DMS 273 (cell line): ENCODE data around the gene RNF141.

Source experiments
- DNase-seq: peaks from one replicate; lab custom pipeline; 2025; ENCODE audit not compliant: unreplicated experiment; lab: John Stamatoyannopoulos, UW

RNF141 gene

GRCh38 chr11:10499874-10500601 is 40.9 kb downstream of the RNF141 start:
- no peak for DNase-seq

GRCh38 chr11:10499452-10499851 is 41.5 kb downstream of the RNF141 start:
- DNase-seq: no peak

- no peak for DNase-seq
These were observed 42.3 kb downstream of the RNF141 start for GRCh38 chr11:10498426-10499250.

GRCh38 chr11:10498022-10498400 is 43.0 kb downstream of the RNF141 start:
- no peak for DNase-seq

- no peak for DNase-seq
These were observed 43.5 kb downstream of the RNF141 start for GRCh38 chr11:10497371-10498021.

- DNase-seq: no peak
These were observed 44.6 kb downstream of the RNF141 start for GRCh38 chr11:10496296-10496936.

GRCh38 chr11:10495464-10495786 is 45.6 kb downstream of the RNF141 start:
- DNase-seq: no peak

- DNase-seq: no peak
These were observed 46.1 kb downstream of the RNF141 start for GRCh38 chr11:10494636-10495463.

GRCh38 chr11:10493041-10493663 is 47.8 kb downstream of the RNF141 start:
- no peak for DNase-seq

GRCh38 chr11:10492084-10492483 is 48.9 kb downstream of the RNF141 start:
- no peak for DNase-seq

GRCh38 chr11:10490398-10491241 is 50.4 kb downstream of the RNF141 start:
- no peak for DNase-seq

- no peak for DNase-seq
These were observed 51.0 kb downstream of the RNF141 start for GRCh38 chr11:10490032-10490397.

GRCh38 chr11:10488934-10489691 is 51.9 kb downstream of the RNF141 start:
- DNase-seq: no peak

GRCh38 chr11:10488121-10488933 is 52.7 kb downstream of the RNF141 start:
- no peak for DNase-seq

GRCh38 chr11:10487002-10487647 is 53.9 kb downstream of the RNF141 start:
- no peak for DNase-seq

- DNase-seq: no peak
These were observed 54.7 kb downstream of the RNF141 start for GRCh38 chr11:10486161-10486840.

GRCh38 chr11:10485646-10486045 is 55.3 kb downstream of the RNF141 start:
- no peak for DNase-seq
